GM12878 (cell line): ENCODE measurements around the gene COPS6. TPM values are rescaled to one million over a fixed set of nuclear protein-coding genes. Genes with fewer than 3 reads are reported as not detected.
A peak's percentile ranks its signal among the peaks of the same experiment; 100 is the strongest.

Experiments used
- ATAC-seq: fragments of 200-7000 bp; cut with Tn5 transposase; 3 replicates; pipeline ENCODE4 v1.9.1; 2020; ENCODE audit warnings: mild to moderate bottlenecking, moderate library complexity
- BruUV-seq: library from RNA; stranded (reverse); fragments of 400-500 nt; replicated peaks from 2 replicates; lab custom pipeline; 2021; lab: Mats Ljungman, UMichigan
- CTCF ChIA-PET: fragments of 300-600 bp; sonication (Branson Sonifier 250); formaldehyde crosslinking; extraction: SDS; loops from one replicate; lab custom pipeline; 2021; ENCODE audit warnings: inconsistent platforms; lab: Yijun Ruan, JAX
- POLR2A ChIA-PET: fragments of 350-600 bp; formaldehyde crosslinking; extraction: SDS; loops from one replicate; lab custom pipeline; 2021; ENCODE audit warnings: inconsistent platforms; lab: Charles Lee
- RAD21 ChIA-PET: fragments of 300-600 bp; sonication (Branson Sonifier 250); formaldehyde crosslinking; loops from one replicate; lab custom pipeline; 2023; ENCODE audit warnings: antibody characterized with exemption; ENCODE audit not compliant: unreplicated experiment; lab: Charles Lee
- SMC1A ChIA-PET: fragments of 300-600 bp; sonication (Branson Sonifier 250); formaldehyde crosslinking; loops from one replicate; lab custom pipeline; 2023; ENCODE audit not compliant: unreplicated experiment, uncharacterized antibody; lab: Charles Lee
- DNase-seq: peaks from one replicate; pipeline ENCODE4 v3.0.0-alpha.2; 2011; ENCODE audit warnings: low read depth, low spot score
- FAIRE-seq: peaks from 3 replicates; lab custom pipeline; 2011; peaks lifted over from hg19 to GRCh38; lab: Jason Lieb, UNC
- H2AFZ ChIP-seq: 2 replicates; pipeline ENCODE4 v1.6.0; 2011; ENCODE audit warnings: low read depth, low read length, control low read depth; ENCODE audit not compliant: control insufficient read depth
- H3K27ac ChIP-seq: 2 replicates; pipeline ENCODE4 v1.5.1; 2011; ENCODE audit warnings: control low read depth; ENCODE audit not compliant: control insufficient read depth, insufficient read depth
- H3K27me3 ChIP-seq, 2 experiments: replicated peaks in 1 of 2; 2 replicates each; pipeline versions ENCODE4 v1.6.0 to v1.6.1; 2011; ENCODE audit warnings: low read length in 1 of 2; ENCODE audit not compliant: control insufficient read depth in 2 of 2, insufficient read depth in 2 of 2
- H3K36me3 ChIP-seq, 2 experiments: 2 replicates each; pipeline ENCODE4 v1.5.1; 2011; ENCODE audit warnings: low read length in 1 of 2; ENCODE audit not compliant: control insufficient read depth in 2 of 2, insufficient read depth in 2 of 2
- H3K4me1 ChIP-seq: 2 replicates; pipeline ENCODE4 v1.6.1; 2011; ENCODE audit warnings: mild to moderate bottlenecking, low read length, moderate library complexity, mixed read lengths; ENCODE audit not compliant: control insufficient read depth, insufficient read depth
- H3K4me2 ChIP-seq: 2 replicates; pipeline ENCODE4 v1.6.0; 2011; ENCODE audit warnings: control low read depth; ENCODE audit not compliant: control insufficient read depth, insufficient read depth
- H3K4me3 ChIP-seq: fragments of 200-600 bp; sonication (generic); 2 replicates; pipeline ENCODE4 v1.5.1; 2016
- H3K79me2 ChIP-seq: 2 replicates; pipeline ENCODE4 v1.6.0; 2011; ENCODE audit warnings: low read length; ENCODE audit not compliant: control insufficient read depth, insufficient read depth
- H3K9ac ChIP-seq: 2 replicates; pipeline ENCODE4 v1.8.0; 2011; ENCODE audit warnings: low read length, control low read depth, mixed read lengths; ENCODE audit not compliant: control insufficient read depth, insufficient read depth
- H3K9me3 ChIP-seq: replicated peaks from 3 replicates; pipeline ENCODE4 v1.5.1; 2011; ENCODE audit warnings: mild to moderate bottlenecking, low read length; ENCODE audit not compliant: control insufficient read depth, insufficient read depth
- H4K20me1 ChIP-seq: 2 replicates; pipeline ENCODE4 v1.6.0; 2011; ENCODE audit not compliant: control insufficient read depth, insufficient read depth
- BCL11A ChIP-seq: IDR thresholded peaks from 2 replicates; pipeline ENCODE4 v1.6.1; 2011; ENCODE audit warnings: low read depth, low read length
- HDGF ChIP-seq: fragments of 450-650 bp; IDR thresholded peaks from 2 replicates; pipeline ENCODE4 v1.6.1; 2016; ENCODE audit warnings: antibody characterized with exemption
- JUNB ChIP-seq: IDR thresholded peaks from 2 replicates; pipeline ENCODE4 v1.6.1; 2016; ENCODE audit warnings: antibody characterized with exemption, mild to moderate bottlenecking
- NFXL1 ChIP-seq: fragments of 450-650 bp; IDR thresholded peaks from 2 replicates; pipeline ENCODE4 v1.6.1; 2017; ENCODE audit warnings: antibody characterized with exemption, mild to moderate bottlenecking, borderline replicate concordance
- NR2C1 ChIP-seq: fragments of 450-650 bp; IDR thresholded peaks from 2 replicates; pipeline ENCODE4 v1.6.1; 2017; ENCODE audit warnings: antibody characterized with exemption, mild to moderate bottlenecking, moderate library complexity
- PAX8 ChIP-seq: fragments of 450-650 bp; IDR thresholded peaks from 2 replicates; pipeline ENCODE4 v1.6.1; 2017; ENCODE audit warnings: mild to moderate bottlenecking, moderate library complexity
- USF2 ChIP-seq: IDR thresholded peaks from 2 replicates; pipeline ENCODE4 v1.6.1; 2011; ENCODE audit warnings: low read depth, low read length, improper control_type of control experiment, borderline replicate concordance
- ZBTB33 ChIP-seq: fragments of 450-650 bp; IDR thresholded peaks from 2 replicates; pipeline ENCODE4 v1.6.1; 2017; ENCODE audit warnings: mild to moderate bottlenecking
- WGBS: methylation state at CpG from one replicate; pipeline ENCODE4 v1.1.6; 2016; ENCODE audit warnings: low lambda C conversion rate; ENCODE audit not compliant: insufficient replicate concordance, insufficient coverage; ENCODE audit errors: missing lambda C conversion rate; 5-methylcytosine and 5-hydroxymethylcytosine counted together
- in situ Hi-C: fragments of 300-500 bp; cut with MboI; formaldehyde crosslinking; loops from 9 replicates; pipeline ENCODE4 v1.14.3; 2018; ENCODE audit warnings: mixed read lengths
- intact Hi-C: fragments of 100-400 bp; cut with micrococcal nuclease; formaldehyde crosslinking; loops from one replicate; pipeline ENCODE4 v1.14.2; 2022; ENCODE audit not compliant: unreplicated experiment
- polyA plus RNA-seq, 11 experiments: library from polyadenylated mRNA; depleted of rRNA in 4 of 11; unstranded in 6 of 11; stranded (reverse) in 5 of 11; fragments of >200 nt; fragmentation: Nextera tagmentation in 4 of 11; fragmentation: Illumina TruSeq in 1 of 11; extraction: Ambion mirVana in 4 of 11; extraction: Trizol in 1 of 11; gene quantifications; 1 replicate in 1 of 11; 2 replicates in 10 of 11; pipeline versions ENCODE4 v1.2.1 to v1.2.3, GENCODE V29; 2011 to 2016; ENCODE audit warnings: inconsistent platforms in 2 of 11, missing spikeins in 2 of 11, low read depth in 1 of 11
- total RNA-seq, 4 experiments: library from RNA; depleted of rRNA in 3 of 4; stranded (reverse); fragments of >200 nt in 3 of 4; fragmentation: Illumina TruSeq in 1 of 4; extraction: Trizol in 1 of 4; gene quantifications; 2 replicates each; pipeline versions ENCODE4 v1.2.1 to v1.2.3, GENCODE V29; 2013 to 2021
- TF ChIP-seq, protein P1 (sequence below): IDR thresholded peaks from 2 replicates; pipeline ENCODE4 v1.6.1; 2012; ENCODE audit warnings: low read depth, low read length, improper control_type of control experiment
- TF ChIP-seq, protein P2 (sequence below): fragments of 450-650 bp; conservative IDR thresholded peaks from 2 replicates; pipeline ENCODE4 v1.6.1; 2017; ENCODE audit warnings: mild to moderate bottlenecking, moderate library complexity
- TF ChIP-seq, protein P3 (sequence below): fragments of 450-650 bp; IDR thresholded peaks from 2 replicates; pipeline ENCODE4 v1.6.1; 2017; ENCODE audit warnings: mild to moderate bottlenecking, low read depth, inconsistent platforms; ENCODE audit not compliant: poor library complexity, severe bottlenecking

COPS6 gene
- total and polyA plus RNA-seq, 10 of the 15 experiments (the other 5 are each of a cell fraction or from before 2014, with no cell fraction given) = 28.5 to 182 (median 81.5) TPM

GRCh38 chr7:100141555-100141949 lies 52.8 kb downstream of the COPS6 start:
- H4K20me1 ChIP-seq = no peaks in the 10 kb centered on the region
- WGBS = 30% methylated on average over 3 of the region's 3 CpGs
- no peak overlapping the region for H3K4me3 ChIP-seq
- H3K4me2 ChIP-seq = no peak overlapping the region
- ChIA-PET POLR2A (interaction anchor here (0.7 to 1.6 kb wide), 2 partner anchors 17 to 26 kb away, joined by 4 to 6 read pairs; partner anchors contain the start of gene TRAPPC14), RAD21 (interaction anchor here (0.8 to 2.0 kb wide), 3 partner anchors 9 to 266 kb away, joined by 3 to 5 read pairs (median 4); no protein-coding TSS in a partner anchor), CTCF (interaction anchor here (1.2 to 3.4 kb wide), 5 partner anchors 10 to 233 kb away, joined by 3 to 16 read pairs (median 6); no protein-coding TSS in a partner anchor), SMC1A (interaction anchor here (1.0 to 1.7 kb wide), 5 partner anchors 8 to 266 kb away, joined by 3 to 6 read pairs (median 4); no protein-coding TSS in a partner anchor)
- H3K27ac ChIP-seq = no peak overlapping the region
- H3K27me3 ChIP-seq = no peaks in the 10 kb centered on the region
- ATAC-seq = peak; percentile 59
- FAIRE-seq = no peak
- BruUV-seq = no TSS peak
- peaks cover 14% of the 10 kb centered on the region for H3K4me1 ChIP-seq
- H2AFZ ChIP-seq = peak overlapping the region; percentile 54
- no peak overlapping the region for H3K9ac ChIP-seq
- H3K36me3 ChIP-seq = no peaks in the 10 kb centered on the region
- TF ChIP-seq NR2C1 (no peak), USF2 (no peak), NFXL1 (no peak), ZBTB33 (no peak), JUNB (no peak), HDGF (no peak), BCL11A (no peak), PAX8 (no peak)
- TF ChIP-seq, protein P1, sequence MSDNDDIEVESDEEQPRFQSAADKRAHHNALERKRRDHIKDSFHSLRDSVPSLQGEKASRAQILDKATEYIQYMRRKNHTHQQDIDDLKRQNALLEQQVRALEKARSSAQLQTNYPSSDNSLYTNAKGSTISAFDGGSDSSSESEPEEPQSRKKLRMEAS = no peak
- TF ChIP-seq, protein P2, sequence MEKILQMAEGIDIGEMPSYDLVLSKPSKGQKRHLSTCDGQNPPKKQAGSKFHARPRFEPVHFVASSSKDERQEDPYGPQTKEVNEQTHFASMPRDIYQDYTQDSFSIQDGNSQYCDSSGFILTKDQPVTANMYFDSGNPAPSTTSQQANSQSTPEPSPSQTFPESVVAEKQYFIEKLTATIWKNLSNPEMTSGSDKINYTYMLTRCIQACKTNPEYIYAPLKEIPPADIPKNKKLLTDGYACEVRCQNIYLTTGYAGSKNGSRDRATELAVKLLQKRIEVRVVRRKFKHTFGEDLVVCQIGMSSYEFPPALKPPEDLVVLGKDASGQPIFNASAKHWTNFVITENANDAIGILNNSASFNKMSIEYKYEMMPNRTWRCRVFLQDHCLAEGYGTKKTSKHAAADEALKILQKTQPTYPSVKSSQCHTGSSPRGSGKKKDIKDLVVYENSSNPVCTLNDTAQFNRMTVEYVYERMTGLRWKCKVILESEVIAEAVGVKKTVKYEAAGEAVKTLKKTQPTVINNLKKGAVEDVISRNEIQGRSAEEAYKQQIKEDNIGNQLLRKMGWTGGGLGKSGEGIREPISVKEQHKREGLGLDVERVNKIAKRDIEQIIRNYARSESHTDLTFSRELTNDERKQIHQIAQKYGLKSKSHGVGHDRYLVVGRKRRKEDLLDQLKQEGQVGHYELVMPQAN = no peak
- TF ChIP-seq, protein P3, sequence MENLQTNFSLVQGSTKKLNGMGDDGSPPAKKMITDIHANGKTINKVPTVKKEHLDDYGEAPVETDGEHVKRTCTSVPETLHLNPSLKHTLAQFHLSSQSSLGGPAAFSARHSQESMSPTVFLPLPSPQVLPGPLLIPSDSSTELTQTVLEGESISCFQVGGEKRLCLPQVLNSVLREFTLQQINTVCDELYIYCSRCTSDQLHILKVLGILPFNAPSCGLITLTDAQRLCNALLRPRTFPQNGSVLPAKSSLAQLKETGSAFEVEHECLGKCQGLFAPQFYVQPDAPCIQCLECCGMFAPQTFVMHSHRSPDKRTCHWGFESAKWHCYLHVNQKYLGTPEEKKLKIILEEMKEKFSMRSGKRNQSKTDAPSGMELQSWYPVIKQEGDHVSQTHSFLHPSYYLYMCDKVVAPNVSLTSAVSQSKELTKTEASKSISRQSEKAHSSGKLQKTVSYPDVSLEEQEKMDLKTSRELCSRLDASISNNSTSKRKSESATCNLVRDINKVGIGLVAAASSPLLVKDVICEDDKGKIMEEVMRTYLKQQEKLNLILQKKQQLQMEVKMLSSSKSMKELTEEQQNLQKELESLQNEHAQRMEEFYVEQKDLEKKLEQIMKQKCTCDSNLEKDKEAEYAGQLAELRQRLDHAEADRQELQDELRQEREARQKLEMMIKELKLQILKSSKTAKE = no peak
- no peaks in the 10 kb centered on the region; the same call in 2 of the 3 replicates for H3K9me3 ChIP-seq
- H3K79me2 ChIP-seq = no peaks in the 10 kb centered on the region
- no peak for DNase-seq
- intact Hi-C loops = no loop called here
- in situ Hi-C loops = no loop called here
